ENCODE measurements around the gene MYH7B.

MYH7B gene

GRCh38 chr20:34993941-34994508, 38.4 kb downstream of the MYH7B start:
- H3K36me3 ChIP-seq (ENCODE audit: low read depth) = 0 out of 2 replicates have a peak, but pooled peaks cover 9% of the 10 kb centered on the region
- TF ChIP-seq CTCF (IDR thresholded peaks at IDR 0.05; ENCODE audit: poor library complexity, severe bottlenecking) = no peak

GRCh38 chr20:34994509-34995131, 39.0 kb downstream of the MYH7B start:
- no peaks in the 10 kb centered on the region for H3K27me3 ChIP-seq (ENCODE audit: insufficient read depth, poor library complexity, severe bottlenecking)
- H3K4me1 ChIP-seq (ENCODE audit: insufficient read depth, poor library complexity, severe bottlenecking) = no peaks in the 10 kb centered on the region
- no peak overlapping the region for H3K4me3 ChIP-seq (ENCODE audit: severe bottlenecking)
- no peaks in the 10 kb centered on the region for H3K9me3 ChIP-seq (ENCODE audit: severe bottlenecking)
- ATAC-seq (ENCODE audit: low read depth) (0 out of 3 replicates have a peak, but pooled peaks have one; percentile 1), DNase-seq (ENCODE audit: low spot score) (no peak)
- H3K27ac ChIP-seq (ENCODE audit: poor library complexity, severe bottlenecking) = no peak overlapping the region
- TF ChIP-seq CTCF (IDR thresholded peaks at IDR 0.05; ENCODE audit: poor library complexity, severe bottlenecking) = no peak
- H3K36me3 ChIP-seq (ENCODE audit: low read depth) = peaks cover 9% of the 10 kb centered on the region; the same call in 1 of the 2 replicates

More at GRCh38 chr20:34993941-34994508, 38.4 kb downstream of the MYH7B start:
- no peak for DNase-seq (ENCODE audit: low spot score)
- Histone ChIP-seq H3K4me3 (ENCODE audit: severe bottlenecking) (no peak overlapping the region), H3K9me3 (ENCODE audit: severe bottlenecking) (no peaks in the 10 kb centered on the region), H3K27me3 (ENCODE audit: insufficient read depth, poor library complexity, severe bottlenecking) (no peaks in the 10 kb centered on the region), H3K27ac (ENCODE audit: poor library complexity, severe bottlenecking) (no peak overlapping the region), H3K4me1 (ENCODE audit: insufficient read depth, poor library complexity, severe bottlenecking) (no peaks in the 10 kb centered on the region)
- ATAC-seq (ENCODE audit: low read depth) = no peak

- no peaks in the 10 kb centered on the region for H3K4me1 ChIP-seq (ENCODE audit: insufficient read depth, poor library complexity, severe bottlenecking)
- no peak overlapping the region for H3K27ac ChIP-seq (ENCODE audit: poor library complexity, severe bottlenecking)
- H3K4me3 ChIP-seq (ENCODE audit: severe bottlenecking) = no peak overlapping the region
- TF ChIP-seq CTCF (IDR thresholded peaks at IDR 0.05; ENCODE audit: poor library complexity, severe bottlenecking) = no peak
- DNase-seq (ENCODE audit: low spot score) (no peak), ATAC-seq (ENCODE audit: low read depth) (no peak)
- peaks cover 15% of the 10 kb centered on the region; the same call in 1 of the 2 replicates for H3K36me3 ChIP-seq (ENCODE audit: low read depth)
- no peaks in the 10 kb centered on the region for H3K27me3 ChIP-seq (ENCODE audit: insufficient read depth, poor library complexity, severe bottlenecking)
- H3K9me3 ChIP-seq (ENCODE audit: severe bottlenecking) = no peaks in the 10 kb centered on the region
Measured at GRCh38 chr20:34995192-34995591, 39.5 kb downstream of the MYH7B start.

GRCh38 chr20:34995696-34996095, 40.0 kb downstream of the MYH7B start:
- no peak for DNase-seq (ENCODE audit: low spot score)
- Histone ChIP-seq H3K36me3 (ENCODE audit: low read depth) (peaks cover 18% of the 10 kb centered on the region), H3K27ac (ENCODE audit: poor library complexity, severe bottlenecking) (no peak overlapping the region), H3K4me3 (ENCODE audit: severe bottlenecking) (no peak overlapping the region), H3K9me3 (ENCODE audit: severe bottlenecking) (no peaks in the 10 kb centered on the region), H3K27me3 (ENCODE audit: insufficient read depth, poor library complexity, severe bottlenecking) (no peaks in the 10 kb centered on the region), H3K4me1 (ENCODE audit: insufficient read depth, poor library complexity, severe bottlenecking) (no peaks in the 10 kb centered on the region)
- no peak for TF ChIP-seq CTCF (IDR thresholded peaks at IDR 0.05; ENCODE audit: poor library complexity, severe bottlenecking)
- no peak for ATAC-seq (ENCODE audit: low read depth)

All from RWPE2 (cell line).